ENCODE data around the gene ATXN10.

The ATXN10 gene

DNA sequence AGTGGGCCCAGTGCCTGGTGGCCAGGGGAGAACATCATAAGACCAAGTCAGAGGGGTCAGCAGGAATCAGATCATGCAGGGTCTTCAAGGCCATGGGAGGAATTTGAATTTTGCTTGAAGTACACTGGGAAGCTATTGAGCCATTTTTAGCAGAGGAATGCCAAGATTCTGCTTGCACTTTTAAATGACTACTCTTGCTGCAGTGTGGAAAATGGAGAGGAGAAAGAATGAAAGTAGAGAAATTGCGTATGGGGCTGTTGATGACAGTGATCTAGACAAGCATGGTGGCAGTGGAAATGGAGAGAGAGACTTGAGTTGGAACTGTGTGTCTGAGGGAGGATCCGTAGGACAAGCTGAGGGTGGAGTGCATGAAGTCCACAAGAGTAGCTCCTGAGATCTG is 177.3 kb downstream of the ATXN10 start:
- Histone ChIP-seq H3K9me3 (ENCODE audit: severe bottlenecking) (no peaks in the 10 kb centered on the region), H3K4me3 (ENCODE audit: low read depth, low read length) (no peak overlapping the region), H3K27ac (no peak overlapping the region), H3K36me3 (peaks cover 32% of the 10 kb centered on the region), H3K27me3 (ENCODE audit: insufficient read depth, low read depth, severe bottlenecking) (no peaks in the 10 kb centered on the region)
- DNase-seq = no peak
- TF ChIP-seq, protein P1, sequence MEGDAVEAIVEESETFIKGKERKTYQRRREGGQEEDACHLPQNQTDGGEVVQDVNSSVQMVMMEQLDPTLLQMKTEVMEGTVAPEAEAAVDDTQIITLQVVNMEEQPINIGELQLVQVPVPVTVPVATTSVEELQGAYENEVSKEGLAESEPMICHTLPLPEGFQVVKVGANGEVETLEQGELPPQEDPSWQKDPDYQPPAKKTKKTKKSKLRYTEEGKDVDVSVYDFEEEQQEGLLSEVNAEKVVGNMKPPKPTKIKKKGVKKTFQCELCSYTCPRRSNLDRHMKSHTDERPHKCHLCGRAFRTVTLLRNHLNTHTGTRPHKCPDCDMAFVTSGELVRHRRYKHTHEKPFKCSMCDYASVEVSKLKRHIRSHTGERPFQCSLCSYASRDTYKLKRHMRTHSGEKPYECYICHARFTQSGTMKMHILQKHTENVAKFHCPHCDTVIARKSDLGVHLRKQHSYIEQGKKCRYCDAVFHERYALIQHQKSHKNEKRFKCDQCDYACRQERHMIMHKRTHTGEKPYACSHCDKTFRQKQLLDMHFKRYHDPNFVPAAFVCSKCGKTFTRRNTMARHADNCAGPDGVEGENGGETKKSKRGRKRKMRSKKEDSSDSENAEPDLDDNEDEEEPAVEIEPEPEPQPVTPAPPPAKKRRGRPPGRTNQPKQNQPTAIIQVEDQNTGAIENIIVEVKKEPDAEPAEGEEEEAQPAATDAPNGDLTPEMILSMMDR (IDR thresholded peaks at IDR 0.05; ENCODE audit: low read depth, low read length) = no peak

DNA sequence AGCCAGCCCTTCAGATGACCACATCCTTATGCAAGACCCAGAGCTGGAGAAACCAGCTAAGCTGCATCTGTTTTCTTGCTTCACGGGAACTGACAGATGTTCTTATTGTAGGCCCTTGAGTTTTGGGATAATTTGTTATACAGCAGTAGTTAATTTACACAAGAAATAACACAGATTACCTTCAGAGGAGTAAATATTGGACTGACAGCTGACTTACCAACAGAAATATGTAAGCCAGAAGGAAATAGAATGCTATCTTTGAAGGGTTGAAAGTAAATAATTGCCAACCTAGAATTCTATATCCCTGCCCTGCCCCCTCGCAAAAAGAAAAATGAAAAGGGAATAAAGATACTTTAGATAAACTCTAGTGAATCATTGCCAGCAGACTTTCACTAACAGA is 181.2 kb downstream of the ATXN10 start:
- Histone ChIP-seq H3K4me3 (ENCODE audit: low read depth, low read length) (no peak overlapping the region), H3K36me3 (peaks cover 14% of the 10 kb centered on the region), H3K27me3 (ENCODE audit: insufficient read depth, low read depth, severe bottlenecking) (no peaks in the 10 kb centered on the region), H3K27ac (no peak overlapping the region), H3K9me3 (ENCODE audit: severe bottlenecking) (no peaks in the 10 kb centered on the region)
- TF ChIP-seq, protein P1 (IDR thresholded peaks at IDR 0.05; ENCODE audit: low read depth, low read length) = no peak
- no peak for DNase-seq

DNA sequence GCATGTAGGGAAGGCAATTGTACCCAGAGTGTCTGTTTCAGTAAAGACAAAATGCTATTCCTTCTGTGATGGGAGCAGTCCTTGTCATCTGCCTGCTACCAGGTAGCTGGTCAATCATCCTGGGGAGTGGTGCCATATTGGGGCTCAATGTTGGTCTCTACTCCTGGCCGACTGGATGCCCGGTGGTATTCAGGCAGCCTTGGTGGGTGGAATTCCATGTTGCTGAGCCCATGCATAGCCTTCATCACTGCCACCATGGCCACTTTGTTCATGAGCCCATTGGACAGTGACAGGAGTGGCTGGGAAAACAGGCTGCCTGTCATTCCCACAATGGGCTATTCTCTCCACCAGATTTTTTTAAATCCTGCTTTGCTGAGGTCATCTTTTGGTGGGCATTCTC is 184.3 kb downstream of the ATXN10 start:
- TF ChIP-seq, protein P1 (IDR thresholded peaks at IDR 0.05; ENCODE audit: low read depth, low read length) = no peak
- DNase-seq = no peak
- H3K4me3 ChIP-seq (ENCODE audit: low read depth, low read length) = no peak overlapping the region
- H3K27ac ChIP-seq = no peak overlapping the region
- no peaks in the 10 kb centered on the region for H3K27me3 ChIP-seq (ENCODE audit: insufficient read depth, low read depth, severe bottlenecking)
- H3K36me3 ChIP-seq = peaks cover 11% of the 10 kb centered on the region
- H3K9me3 ChIP-seq (ENCODE audit: severe bottlenecking) = no peaks in the 10 kb centered on the region

DNA sequence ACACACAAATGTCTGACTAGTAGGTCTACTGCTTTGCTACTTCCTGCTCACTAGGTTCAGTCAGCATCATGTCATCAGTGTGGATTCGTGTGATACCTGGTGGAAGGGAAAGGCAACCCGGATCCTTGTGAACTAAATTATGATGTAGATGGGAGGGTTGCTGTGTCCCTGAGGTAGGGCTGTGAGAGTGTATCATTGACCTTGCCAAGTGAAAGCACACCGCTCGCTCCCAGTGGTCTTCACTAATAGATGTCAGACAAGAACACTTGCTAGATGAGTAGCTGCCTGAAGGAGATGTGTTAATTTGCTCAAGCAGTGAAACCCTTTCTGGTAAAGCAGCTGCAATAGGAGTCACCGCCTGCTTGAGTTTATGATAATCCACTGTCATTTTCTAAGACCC is 185.9 kb downstream of the ATXN10 start:
- Histone ChIP-seq H3K36me3 (peaks cover 3% of the 10 kb centered on the region), H3K9me3 (ENCODE audit: severe bottlenecking) (no peaks in the 10 kb centered on the region), H3K27me3 (ENCODE audit: insufficient read depth, low read depth, severe bottlenecking) (no peaks in the 10 kb centered on the region), H3K27ac (no peak overlapping the region), H3K4me3 (ENCODE audit: low read depth, low read length) (no peak overlapping the region)
- no peak for DNase-seq
- TF ChIP-seq, protein P1 (IDR thresholded peaks at IDR 0.05; ENCODE audit: low read depth, low read length) = no peak

DNA sequence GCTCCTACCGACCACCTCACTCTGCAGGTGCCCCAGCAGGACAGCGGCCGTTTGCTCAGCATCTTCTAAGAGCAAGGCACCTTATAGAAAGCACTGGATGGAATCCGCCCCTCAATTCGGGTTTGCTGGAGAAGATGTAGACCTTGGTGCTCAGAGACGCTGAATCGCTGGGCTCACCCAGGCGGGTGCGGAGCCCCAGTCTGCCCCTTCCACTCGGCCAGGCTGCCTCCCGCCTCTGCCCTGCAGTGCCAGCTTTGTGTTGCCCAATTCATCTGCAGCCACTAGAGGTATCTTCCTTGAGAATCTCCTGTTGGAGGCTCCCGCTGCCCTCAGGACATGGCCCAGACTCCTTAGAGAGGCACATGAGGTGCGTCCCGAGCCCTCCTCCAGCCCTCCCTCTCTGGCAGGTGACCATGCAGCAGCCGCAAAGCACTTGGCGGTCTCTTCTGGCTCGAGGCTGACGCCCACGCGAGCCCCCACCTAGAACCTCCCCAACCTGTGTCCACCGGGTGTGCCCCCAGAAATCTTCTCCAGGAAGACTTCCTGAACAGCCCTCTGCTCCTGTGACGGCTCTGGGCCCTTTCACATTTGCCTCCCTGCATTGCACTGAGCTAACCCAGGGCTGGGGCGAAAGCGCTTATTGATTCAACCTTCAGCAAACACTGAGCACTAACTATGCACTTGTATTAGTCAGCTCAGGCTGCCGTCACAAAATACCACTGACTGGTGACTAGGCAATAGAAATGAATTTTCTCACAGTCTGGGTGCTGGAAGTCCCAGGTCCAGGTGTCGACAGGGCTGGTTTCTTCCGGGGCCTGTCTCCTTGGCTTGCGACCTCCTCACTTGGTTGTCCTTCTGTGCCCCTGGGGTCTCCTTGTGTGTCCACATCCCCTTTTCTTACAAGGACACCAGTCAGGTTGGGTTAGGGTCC is 187.9 kb downstream of the ATXN10 start:
- no peak for DNase-seq
- TF ChIP-seq, protein P1 (IDR thresholded peaks at IDR 0.05; ENCODE audit: low read depth, low read length) = no peak
- H3K4me3 ChIP-seq (ENCODE audit: low read depth, low read length) = no peak overlapping the region
- H3K27ac ChIP-seq = no peak overlapping the region
- no peaks in the 10 kb centered on the region for H3K9me3 ChIP-seq (ENCODE audit: severe bottlenecking)
- no peaks in the 10 kb centered on the region for H3K36me3 ChIP-seq
- H3K27me3 ChIP-seq (ENCODE audit: insufficient read depth, low read depth, severe bottlenecking) = peaks cover 6% of the 10 kb centered on the region
